NCI-H2227 treated with DMSO at 0.1 percent for 48 hours (cell line): ENCODE results near the gene PCDHA13.
"Not testable (repeated sequence)": the region's sequence is repeated elsewhere in the genome, so short reads cannot be mapped to it uniquely, and the experiment has no call there.

ENCODE experiments used
- DNase-seq: peaks from one replicate; lab custom pipeline; 2025; lab: John Stamatoyannopoulos, UW

PCDHA13 gene

DNA sequence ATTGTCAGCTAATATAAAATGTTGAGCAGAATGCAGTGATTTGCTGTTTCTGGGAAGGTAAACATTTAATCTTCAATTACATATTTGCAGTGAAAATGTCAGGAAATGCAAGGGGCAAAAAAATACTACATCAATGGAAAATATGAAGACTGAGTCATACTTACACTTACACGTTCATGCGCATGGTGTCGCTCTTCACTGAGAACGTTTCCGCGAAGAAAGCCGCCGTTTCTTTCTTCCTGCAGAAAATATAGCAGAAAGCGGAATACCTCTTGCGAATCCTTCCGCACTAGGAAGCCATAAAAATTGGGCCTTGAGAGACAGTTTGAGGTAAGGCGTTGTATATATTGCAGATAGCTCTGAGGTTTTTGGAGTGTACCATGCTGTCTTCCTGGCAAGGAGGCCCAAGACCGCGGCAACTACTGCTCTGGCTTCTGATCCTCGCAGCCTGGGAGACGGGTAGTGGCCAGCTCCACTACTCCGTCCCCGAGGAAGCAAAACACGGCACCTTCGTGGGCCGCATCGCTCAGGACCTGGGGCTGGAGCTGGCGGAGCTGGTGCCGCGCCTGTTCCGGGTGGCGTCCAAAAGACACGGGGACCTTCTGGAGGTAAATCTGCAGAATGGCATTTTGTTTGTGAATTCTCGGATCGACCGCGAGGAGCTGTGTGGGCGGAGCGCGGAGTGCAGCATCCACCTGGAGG lies at the start of gene PCDHA13:
Gene PCDHA13 (plus strand): TSS at position 236 of the 702 bp plus-strand sequence. CDS start 145 bp downstream, at position 381.
- DNase-seq: no peak

DNA sequence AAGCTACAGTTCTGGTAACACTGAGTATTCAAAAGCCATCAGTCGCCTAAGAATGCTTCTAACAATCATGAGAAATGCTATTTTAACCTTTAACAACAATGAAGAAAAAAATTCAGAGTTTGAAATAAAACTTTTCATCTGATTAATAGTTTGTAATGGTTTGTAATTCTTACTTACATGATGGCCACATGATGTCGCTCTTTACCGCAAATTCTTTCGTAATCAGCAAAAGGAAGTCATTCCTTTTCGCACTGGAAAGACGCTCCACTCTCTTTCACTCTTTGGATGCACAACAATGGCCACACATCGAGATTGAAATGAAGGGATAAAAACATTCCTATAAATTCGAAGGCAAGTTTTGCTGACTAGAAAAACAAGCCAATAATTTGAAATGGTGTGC lies 47.9 kb upstream of the PCDHA13 start, which contains the start of gene PCDHA7:
Gene PCDHA7 (plus strand): TSS at position 277 of the 400 bp plus-strand sequence. CDS start 115 bp downstream, at position 392.
- no peak for DNase-seq

DNA sequence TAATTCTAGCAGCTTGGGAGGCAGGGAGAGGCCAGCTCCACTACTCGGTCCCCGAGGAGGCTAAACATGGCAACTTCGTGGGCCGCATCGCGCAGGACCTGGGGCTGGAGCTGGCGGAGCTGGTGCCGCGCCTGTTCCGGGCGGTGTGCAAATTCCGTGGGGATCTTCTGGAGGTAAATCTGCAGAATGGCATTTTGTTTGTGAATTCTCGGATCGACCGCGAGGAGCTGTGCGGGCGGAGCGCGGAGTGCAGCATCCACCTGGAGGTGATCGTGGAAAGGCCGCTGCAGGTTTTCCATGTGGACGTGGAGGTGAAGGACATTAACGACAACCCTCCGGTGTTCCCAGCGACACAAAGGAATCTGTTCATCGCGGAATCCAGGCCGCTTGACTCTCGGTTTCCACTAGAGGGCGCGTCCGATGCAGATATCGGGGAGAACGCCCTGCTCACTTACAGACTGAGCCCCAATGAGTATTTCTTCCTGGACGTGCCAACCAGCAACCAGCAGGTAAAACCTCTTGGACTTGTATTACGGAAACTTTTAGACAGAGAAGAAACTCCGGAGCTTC lies 47.4 kb upstream of the PCDHA13 start:
- not testable (repeated sequence) for DNase-seq

DNA sequence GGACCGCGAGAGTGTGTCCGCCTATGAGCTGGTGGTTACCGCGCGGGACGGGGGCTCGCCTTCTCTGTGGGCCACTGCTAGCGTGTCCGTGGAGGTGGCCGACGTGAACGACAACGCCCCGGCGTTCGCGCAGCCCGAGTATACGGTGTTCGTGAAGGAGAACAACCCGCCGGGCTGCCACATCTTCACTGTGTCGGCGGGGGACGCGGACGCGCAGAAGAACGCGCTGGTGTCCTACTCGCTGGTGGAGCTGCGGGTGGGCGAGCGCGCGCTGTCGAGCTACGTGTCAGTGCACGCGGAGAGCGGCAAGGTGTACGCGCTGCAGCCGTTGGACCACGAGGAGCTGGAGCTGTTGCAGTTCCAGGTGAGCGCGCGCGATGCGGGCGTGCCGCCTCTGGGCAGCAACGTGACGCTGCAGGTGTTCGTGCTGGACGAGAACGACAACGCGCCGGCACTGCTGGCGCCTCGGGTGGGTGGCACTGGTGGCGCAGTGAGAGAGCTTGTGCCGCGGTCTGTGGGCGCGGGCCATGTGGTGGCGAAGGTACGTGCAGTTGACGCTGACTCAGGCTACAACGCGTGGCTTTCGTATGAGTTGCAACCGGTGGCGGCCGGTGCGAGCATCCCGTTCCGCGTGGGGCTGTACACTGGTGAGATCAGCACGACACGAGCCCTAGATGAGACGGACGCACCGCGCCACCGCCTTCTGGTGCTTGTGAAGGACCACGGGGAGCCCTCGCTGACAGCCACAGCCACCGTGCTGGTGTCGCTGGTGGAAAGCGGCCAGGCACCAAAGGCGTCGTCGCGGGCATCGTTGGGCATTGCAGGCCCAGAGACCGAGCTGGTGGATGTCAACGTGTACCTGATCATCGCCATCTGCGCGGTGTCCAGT lies 46.1 kb upstream of the PCDHA13 start:
- DNase-seq: no peak

DNA sequence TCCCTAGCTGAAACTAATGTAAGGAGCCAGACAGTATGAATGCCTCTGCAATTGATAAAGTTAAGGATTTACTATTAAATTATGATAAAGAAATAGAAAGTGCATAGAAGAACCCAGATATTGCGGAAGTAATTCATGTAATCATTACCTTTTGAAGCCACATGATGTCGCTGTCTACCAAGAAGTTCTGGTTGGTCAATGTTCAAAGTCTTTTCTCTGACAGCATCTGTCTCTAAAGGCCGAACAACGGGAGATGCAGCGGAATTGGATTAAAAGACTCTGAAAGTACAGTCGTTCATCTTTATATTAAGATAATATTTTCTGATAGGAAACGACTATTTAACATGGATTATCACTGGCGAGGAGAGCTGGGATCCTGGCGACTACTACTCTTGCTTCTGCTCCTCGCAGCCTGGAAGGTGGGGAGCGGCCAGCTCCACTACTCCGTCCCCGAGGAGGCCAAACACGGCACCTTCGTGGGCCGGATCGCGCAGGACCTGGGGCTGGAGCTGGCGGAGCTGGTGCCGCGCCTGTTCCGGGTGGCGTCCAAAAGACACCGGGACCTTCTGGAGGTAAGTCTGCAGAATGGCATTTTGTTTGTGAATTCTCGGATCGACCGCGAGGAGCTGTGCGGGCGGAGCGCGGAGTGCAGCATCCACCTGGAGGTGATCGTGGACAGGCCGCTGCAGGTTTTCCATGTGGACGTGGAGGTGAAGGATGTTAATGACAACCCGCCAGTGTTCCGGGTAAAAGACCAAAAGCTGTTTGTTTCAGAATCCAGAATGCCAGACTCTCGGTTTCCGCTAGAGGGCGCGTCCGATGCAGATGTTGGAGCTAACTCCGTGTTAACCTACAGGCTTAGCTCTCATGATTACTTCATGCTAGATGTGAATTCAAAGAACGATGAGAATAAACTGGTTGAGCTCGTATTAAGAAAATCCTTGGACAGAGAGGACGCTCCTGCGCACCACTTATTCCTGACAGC lies 40.7 kb upstream of the PCDHA13 start, which contains the start of gene PCDHA8:
Gene PCDHA8 (plus strand): TSS at position 210 of the 985 bp plus-strand sequence. CDS start 135 bp downstream, at position 345.
- no peak for DNase-seq

GRCh38 chr5:140842798-140843733 lies 38.9 kb upstream of the PCDHA13 start:
- no peak for DNase-seq

DNA sequence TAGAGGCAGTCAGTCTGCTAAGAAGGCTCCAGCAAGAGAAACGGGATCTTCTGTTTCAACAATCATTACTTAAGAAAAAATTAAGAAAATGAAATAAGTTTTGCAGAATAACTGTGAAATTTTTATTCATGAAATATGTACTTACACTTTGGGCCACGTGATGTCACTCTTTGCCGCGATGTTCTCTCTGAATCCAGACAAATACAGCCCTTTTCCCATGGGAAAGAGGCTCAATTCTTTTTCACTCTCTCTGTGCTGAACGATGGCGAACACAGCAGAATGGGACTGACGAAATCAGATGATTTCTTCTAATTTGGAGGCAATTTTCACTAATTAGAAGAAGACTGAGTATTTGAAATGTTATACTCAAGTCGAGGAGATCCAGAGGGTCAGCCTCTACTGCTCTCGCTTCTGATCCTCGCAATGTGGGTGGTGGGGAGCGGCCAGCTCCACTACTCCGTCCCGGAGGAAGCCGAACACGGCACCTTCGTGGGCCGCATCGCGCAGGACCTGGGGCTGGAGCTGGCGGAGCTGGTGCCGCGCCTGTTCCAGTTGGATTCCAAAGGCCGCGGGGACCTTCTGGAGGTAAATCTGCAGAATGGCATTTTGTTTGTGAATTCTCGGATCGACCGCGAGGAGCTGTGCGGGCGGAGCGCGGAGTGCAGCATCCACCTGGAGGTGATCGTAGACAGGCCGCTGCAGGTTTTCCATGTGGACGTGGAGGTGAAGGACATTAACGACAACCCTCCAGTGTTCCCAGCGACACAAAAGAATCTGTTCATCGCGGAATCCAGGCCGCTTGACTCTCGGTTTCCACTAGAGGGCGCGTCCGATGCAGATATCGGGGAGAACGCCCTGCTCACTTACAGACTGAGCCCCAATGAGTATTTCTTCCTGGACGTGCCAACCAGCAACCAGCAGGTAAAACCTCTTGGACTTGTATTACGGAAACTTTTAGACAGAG lies 33.5 kb upstream of the PCDHA13 start, which contains the start of gene PCDHA9:
Gene PCDHA9 (plus strand): TSS at position 244 of the 964 bp plus-strand sequence. CDS start 114 bp downstream, at position 358.
- DNase-seq: not testable (repeated sequence)

DNA sequence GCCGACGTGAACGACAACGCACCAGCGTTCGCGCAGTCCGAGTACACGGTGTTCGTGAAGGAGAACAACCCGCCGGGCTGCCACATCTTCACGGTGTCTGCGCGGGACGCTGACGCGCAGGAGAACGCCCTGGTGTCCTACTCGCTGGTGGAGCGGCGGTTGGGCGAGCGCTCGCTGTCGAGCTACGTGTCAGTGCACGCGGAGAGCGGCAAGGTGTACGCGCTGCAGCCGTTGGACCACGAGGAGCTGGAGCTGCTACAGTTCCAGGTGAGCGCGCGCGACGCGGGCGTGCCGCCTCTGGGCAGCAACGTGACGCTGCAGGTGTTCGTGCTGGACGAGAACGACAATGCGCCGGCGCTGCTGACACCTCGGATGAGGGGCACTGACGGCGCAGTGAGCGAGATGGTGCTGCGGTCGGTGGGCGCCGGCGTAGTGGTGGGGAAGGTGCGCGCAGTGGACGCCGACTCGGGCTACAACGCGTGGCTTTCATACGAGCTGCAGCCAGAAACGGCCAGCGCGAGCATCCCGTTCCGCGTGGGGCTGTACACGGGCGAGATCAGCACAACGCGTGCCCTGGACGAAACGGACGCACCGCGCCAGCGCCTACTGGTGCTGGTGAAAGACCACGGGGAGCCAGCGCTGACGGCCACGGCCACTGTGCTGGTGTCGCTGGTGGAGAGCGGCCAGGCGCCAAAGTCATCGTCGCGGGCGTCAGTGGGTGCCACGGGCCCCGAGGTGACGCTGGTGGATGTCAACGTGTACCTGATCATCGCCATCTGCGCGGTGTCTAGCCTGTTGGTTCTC lies 31.9 kb upstream of the PCDHA13 start:
- not testable (repeated sequence) for DNase-seq

DNA sequence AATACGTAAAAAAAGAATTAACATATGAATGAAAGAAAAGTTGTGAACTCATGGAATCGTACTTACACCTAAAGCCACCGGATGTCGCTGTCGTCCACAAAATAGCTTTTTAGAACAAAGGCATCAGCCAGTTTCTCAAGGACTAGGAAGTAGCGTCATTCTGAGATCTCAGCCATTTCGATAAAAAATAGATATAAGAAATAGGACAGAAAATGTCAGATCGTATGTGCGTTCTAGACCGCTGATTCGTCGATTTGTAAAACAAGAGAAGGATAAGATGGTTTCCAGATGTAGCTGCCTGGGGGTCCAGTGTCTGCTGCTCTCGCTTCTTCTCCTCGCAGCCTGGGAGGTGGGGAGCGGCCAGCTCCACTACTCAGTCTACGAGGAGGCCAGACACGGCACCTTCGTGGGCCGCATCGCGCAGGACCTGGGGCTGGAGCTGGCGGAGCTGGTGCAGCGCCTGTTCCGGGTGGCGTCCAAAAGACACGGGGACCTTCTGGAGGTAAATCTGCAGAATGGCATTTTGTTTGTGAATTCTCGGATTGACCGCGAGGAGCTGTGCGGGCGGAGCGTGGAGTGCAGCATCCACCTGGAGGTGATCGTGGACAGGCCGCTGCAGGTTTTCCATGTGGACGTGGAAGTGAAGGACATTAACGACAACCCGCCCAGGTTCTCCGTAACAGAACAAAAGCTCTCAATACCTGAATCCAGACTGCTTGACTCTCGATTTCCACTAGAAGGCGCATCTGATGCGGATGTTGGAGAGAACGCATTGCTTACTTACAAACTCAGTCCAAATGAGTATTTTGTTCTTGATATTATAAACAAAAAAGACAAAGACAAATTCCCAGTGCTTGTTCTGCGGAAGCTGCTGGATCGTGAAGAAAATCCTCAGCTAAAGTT lies 25.9 kb upstream of the PCDHA13 start, which contains the start of gene PCDHA10:
Gene PCDHA10 (plus strand): TSS at position 126 of the 903 bp plus-strand sequence. CDS start 152 bp downstream, at position 278.
- DNase-seq: no peak

- no peak for DNase-seq
Observed at GRCh38 chr5:140857177-140857986, 24.5 kb upstream of the PCDHA13 start.

- no peak for DNase-seq
Observed at GRCh38 chr5:140857987-140858240, 24.0 kb upstream of the PCDHA13 start.

GRCh38 chr5:140862441-140863295 lies 19.3 kb upstream of the PCDHA13 start:
- DNase-seq: no peak

DNA sequence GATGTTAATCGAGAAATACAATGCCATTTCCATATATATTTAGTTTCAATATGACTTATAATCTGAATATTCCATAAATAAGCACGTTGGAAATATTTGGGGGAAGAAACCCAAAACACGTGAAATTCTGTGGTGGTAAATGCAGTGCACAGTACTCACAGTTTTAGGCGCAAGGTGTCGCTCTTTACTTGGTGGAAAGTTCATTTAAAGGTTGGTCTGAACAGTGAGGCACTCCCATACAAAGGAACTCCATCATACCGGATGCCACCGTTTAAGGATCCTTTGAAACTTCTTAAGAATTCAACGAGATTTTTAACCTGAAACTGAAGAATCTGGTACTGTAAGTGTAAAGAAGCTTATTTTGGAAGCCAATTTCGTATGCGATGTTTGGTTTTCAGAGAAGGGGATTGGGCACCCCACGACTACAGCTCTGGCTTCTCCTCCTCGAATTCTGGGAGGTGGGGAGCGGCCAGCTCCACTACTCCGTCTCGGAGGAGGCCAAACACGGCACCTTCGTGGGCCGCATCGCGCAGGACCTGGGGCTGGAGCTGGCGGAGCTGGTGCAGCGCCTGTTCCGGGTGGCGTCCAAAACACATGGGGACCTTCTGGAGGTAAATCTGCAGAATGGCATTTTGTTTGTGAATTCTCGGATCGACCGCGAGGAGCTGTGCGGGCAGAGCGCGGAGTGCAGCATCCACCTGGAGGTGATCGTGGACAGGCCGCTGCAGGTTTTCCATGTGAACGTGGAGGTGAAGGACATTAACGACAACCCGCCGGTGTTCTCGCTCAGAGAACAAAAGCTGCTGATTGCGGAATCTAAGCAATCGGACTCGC lies 13.0 kb upstream of the PCDHA13 start, which contains the start of gene PCDHA11:
Gene PCDHA11 (plus strand): TSS at position 237 of the 834 bp plus-strand sequence. CDS start 147 bp downstream, at position 384.
- DNase-seq: no peak

DNA sequence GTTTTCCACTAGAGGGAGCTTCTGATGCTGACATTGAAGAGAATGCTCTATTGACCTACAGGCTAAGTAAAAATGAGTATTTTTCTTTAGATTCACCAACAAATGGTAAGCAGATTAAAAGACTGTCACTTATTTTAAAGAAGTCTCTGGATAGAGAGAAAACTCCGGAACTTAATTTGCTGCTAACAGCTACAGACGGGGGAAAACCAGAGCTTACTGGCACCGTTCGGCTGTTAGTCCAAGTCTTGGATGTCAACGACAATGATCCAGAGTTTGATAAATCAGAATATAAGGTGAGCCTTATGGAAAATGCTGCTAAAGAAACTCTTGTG lies 12.4 kb upstream of the PCDHA13 start:
- no peak for DNase-seq
